Thoracic aorta endothelial cell (primary cell): ENCODE results near the gene SMCO2. TPM values are rescaled to one million over a fixed set of nuclear protein-coding genes. Genes with fewer than 3 reads are reported as not detected.

ENCODE experiments used
- total RNA-seq: library from RNA; depleted of rRNA; stranded (reverse); fragments of >200 nt; gene quantifications from 2 replicates; pipeline ENCODE4 v1.2.3, GENCODE V29; 2012

The SMCO2 gene
- 0.50 and 0.80 TPM in 2 replicates for total RNA-seq

DNA sequence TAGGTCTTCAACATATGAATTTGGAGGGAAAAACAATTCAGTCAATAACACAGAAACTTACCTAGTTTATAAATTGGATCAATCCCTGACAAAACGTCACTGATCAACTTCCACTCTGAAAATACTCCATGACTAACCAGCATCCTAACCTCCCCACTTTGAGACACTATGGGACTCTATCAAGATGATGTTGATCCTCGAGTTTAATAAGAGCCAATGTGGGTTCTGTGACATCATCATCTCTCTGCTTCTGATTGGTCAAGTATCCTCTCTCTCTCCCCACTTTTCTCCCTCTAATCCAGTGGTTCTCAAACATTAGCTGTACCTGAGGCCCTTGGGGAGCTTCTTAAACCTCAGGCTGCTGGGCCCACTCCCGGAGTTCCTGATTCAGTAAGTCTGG, at the start of gene SMCO2:
SMCO2 (plus strand) TSS at position 301 of the 400 bp plus-strand sequence. CDS start 23,896 bp downstream, outside the sequence.

DNA sequence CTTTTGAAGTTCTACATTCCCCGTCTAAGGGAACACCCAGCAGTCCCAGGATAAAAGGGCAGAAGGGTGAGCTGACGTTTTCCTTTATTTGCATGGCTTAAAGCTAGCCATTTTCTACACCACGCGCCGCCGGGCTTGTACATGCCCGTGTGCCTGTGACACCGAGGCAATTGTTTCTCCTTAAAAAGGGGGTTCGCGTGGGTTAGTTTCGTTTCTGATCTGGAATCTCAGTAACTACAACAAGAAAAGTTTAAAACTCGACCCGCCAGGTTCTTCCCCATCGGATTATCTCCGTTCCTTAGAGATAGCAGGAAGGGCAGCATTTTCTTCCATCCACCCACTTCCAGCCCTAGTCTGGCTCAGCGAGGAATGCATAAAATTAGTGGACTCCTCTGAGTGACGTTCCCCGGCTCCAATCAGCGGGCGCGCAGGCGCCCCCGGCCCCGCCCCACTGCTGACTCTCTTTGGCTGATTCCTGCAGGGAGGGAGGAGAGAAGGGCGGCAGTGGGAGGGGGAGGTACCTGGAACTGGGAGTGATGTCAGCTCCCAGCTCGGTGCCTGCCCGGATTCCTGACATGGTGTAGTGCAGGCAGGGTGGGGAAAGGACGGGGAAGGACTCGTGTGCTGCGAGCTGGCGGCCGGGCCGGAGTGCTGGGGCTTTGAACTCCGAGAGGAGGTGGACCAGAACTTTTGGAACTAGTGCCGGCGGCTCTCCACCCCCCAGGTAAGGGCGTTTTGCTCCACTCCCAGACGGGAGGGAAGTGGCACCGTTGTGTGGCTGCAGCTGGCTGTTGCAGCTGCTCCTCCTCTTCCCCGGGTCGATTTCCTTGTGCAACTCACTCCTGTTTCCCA, 77.3 kb downstream of the SMCO2 start, which contains the start of gene PPFIBP1:
PPFIBP1 (plus strand) TSS at position 565 of the 852 bp plus-strand sequence. CDS start 109,191 bp downstream, outside the sequence.

Other genes with a start within 250 kb of the SMCO2 start
- 37.4 and 43.3 TPM in 2 replicates for gene STK38L, start 202.4 kb upstream of the SMCO2 start, total RNA-seq
- gene BMAL2, start 113.9 kb upstream of the SMCO2 start, total RNA-seq, result 76.1 and 86.2 TPM in 2 replicates
- gene PPFIBP1, start 77.5 kb downstream of the SMCO2 start, total RNA-seq, result 282 and 317 TPM in 2 replicates
- 6.3 and 6.6 TPM in 2 replicates for gene REP15, start 249.7 kb downstream of the SMCO2 start, total RNA-seq